NCI-H2227 treated with DMSO at 0.1 percent for 48 hours (cell line): Measurements from ENCODE around the gene EMX1.

Experiments
- DNase-seq: peaks from one replicate; lab custom pipeline; 2025; lab: John Stamatoyannopoulos, UW

EMX1 gene

GRCh38 chr2:72980535-72981217 is 63.4 kb downstream of the EMX1 start:
- DNase-seq, result no peak

GRCh38 chr2:72981536-72981935 is 64.2 kb downstream of the EMX1 start:
- DNase-seq, result no peak

GRCh38 chr2:72982219-72982618 is 64.9 kb downstream of the EMX1 start:
- no peak for DNase-seq

GRCh38 chr2:72982781-72983499 is 65.6 kb downstream of the EMX1 start:
- DNase-seq, result no peak

- peak; percentile 18 for DNase-seq
Observed at GRCh38 chr2:72983500-72984161, 66.3 kb downstream of the EMX1 start.

- no peak for DNase-seq
Observed at GRCh38 chr2:72984172-72984671, 66.9 kb downstream of the EMX1 start.
